HL-60/S4 treated with retinoic acid at 250 ng/mL for 4 days and 3 days (cell line): Measurements from ENCODE around the gene ETNK1.
"Not testable (repeated sequence)": the region's sequence is repeated elsewhere in the genome, so short reads cannot be mapped to it uniquely, and the experiment has no call there.

Experiments used
- in situ Hi-C: fragments of 300-500 bp; cut with MboI; formaldehyde crosslinking; loops from 2 replicates; pipeline ENCODE4 v1.7.0; 2022; ENCODE audit warnings: low sequenced_read_pairs

Gene ETNK1, protein sequence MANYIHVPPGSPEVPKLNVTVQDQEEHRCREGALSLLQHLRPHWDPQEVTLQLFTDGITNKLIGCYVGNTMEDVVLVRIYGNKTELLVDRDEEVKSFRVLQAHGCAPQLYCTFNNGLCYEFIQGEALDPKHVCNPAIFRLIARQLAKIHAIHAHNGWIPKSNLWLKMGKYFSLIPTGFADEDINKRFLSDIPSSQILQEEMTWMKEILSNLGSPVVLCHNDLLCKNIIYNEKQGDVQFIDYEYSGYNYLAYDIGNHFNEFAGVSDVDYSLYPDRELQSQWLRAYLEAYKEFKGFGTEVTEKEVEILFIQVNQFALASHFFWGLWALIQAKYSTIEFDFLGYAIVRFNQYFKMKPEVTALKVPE

GRCh38 chr12:22624870-22625761, at the start of gene ETNK1:
ETNK1 (plus strand) TSS chr12:22625171; CDS start chr12:22625431, 260 bp downstream.
- in situ Hi-C loops: no loop called here

- in situ Hi-C loops: no loop called here
These were observed 48.9 kb upstream of the ETNK1 start for GRCh38 chr12:22576065-22576464.

GRCh38 chr12:22576473-22576872, 48.5 kb upstream of the ETNK1 start:
- in situ Hi-C loops: no loop called here

- in situ Hi-C loops: no loop called here
These were observed 47.3 kb upstream of the ETNK1 start for GRCh38 chr12:22577667-22578066.

DNA sequence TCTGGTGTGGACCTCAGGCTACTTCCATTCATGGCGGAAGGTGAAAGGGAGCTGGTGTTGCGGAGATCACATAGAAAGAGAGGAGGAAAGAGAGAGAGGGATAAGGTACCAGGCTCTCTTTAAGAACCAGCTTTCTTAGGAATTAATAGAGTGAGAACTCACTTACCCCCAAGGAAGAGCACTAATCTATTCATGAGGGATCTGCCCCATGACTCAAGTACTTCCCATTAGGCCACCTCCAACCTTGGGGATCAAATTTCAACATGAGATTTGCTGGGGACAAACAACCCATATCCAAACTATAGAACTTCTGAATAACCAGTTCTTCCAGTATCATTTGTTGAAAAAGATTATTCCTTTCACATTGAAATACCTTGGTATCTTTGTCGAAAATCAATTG, 46.6 kb upstream of the ETNK1 start:
- in situ Hi-C loops: no loop called here

GRCh38 chr12:22588817-22589216, 36.2 kb upstream of the ETNK1 start:
- in situ Hi-C loops: no loop called here

- in situ Hi-C loops: no loop called here
These were observed 31.1 kb upstream of the ETNK1 start for GRCh38 chr12:22593864-22594263.

GRCh38 chr12:22597539-22597938, 27.4 kb upstream of the ETNK1 start:
- in situ Hi-C loops: not testable (repeated sequence)

DNA sequence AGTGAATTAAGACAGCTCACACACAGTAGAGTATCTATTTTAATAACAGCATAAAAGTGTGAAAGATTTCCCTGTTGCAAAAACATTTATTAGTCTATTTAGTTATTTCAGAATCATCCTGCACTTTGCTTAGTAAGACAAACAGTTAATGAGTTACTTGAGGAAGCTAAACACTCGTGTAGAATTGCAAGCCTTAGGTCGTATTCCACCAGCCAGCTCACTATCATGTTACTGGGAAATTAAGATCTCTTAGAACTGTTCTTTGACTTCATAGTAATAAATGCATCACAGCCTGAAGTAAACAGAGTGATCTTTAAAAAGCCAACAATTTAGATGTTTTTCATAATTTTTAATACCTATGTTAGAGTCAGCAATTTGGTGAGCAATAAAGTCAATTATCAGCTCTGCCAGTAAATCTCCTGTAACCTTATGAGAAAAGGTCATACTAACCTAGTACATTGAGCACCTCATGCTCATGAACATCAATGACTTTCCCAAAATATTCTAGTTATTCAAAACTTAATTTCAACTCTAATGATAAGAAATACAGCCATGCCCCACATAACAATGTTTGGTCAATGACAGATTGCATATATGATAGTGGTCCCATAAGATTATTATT, 26.7 kb upstream of the ETNK1 start:
- in situ Hi-C loops: no loop called here

DNA sequence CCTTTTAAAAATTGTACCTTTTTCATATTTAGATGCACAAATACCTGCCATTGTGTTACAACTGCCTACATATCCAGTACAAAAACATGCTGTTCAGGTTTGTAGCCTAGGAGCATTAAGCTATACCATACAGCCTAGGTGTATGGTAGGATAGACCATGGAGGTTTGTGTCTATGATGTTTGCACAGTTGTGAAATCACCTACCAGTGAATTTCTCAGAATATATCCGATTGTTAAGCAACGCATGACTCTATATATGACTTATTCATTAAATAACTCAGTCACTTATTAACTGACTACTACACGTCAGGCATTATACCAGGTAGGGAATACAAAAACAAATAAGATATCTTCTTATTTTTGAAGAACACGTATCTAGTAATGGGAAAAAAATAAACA, 26.2 kb upstream of the ETNK1 start:
- in situ Hi-C loops: no loop called here

GRCh38 chr12:22600181-22600580, 24.8 kb upstream of the ETNK1 start:
- in situ Hi-C loops: no loop called here

DNA sequence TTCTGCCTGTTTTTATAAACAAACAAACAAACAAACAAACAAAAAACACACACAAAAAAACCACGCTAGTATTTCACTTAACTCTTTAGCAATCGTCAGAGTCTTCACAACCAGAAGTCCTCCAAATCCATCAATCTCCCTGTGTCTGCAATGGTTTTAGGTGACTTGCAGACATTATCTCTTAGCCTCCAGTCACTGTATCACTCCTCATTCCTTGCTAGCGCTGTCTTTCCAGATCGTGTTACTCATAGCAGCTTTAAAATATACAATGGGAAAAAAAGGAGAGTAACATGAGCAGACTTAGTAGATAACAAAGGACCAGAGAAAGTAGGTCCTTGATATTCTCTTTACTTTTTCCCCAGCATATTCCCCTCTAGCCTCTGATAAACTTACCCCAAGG, 15.5 kb upstream of the ETNK1 start:
- in situ Hi-C loops: no loop called here

GRCh38 chr12:22610131-22610530, 14.8 kb upstream of the ETNK1 start:
- in situ Hi-C loops: no loop called here

- in situ Hi-C loops: not testable (repeated sequence)
These were observed 12.1 kb upstream of the ETNK1 start for GRCh38 chr12:22612822-22613221.

DNA sequence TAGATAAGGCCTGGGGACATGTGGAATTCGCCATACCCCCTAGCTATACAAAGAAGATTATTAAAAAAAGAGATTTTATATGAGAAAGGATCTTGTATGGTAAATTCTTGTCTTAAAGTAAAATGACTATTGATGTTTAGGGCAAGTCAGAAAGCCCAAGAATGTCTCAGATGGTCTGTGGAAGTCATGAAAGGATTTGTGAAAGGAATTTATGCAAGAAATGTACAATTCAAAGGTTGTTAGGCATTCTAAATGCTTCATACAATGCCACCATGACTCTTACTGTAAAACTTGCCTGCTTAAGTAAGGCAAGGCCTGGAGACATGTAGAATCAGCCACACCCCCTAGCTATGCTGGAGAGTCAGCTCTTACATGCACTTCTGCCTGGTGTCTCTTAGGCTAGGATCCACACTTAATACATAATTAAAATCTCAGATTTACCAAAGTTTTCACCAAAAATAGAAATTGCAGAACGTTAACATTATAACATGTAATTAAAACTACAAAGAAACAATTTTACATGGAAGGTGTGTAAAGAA, 8.9 kb upstream of the ETNK1 start:
- in situ Hi-C loops: no loop called here

DNA sequence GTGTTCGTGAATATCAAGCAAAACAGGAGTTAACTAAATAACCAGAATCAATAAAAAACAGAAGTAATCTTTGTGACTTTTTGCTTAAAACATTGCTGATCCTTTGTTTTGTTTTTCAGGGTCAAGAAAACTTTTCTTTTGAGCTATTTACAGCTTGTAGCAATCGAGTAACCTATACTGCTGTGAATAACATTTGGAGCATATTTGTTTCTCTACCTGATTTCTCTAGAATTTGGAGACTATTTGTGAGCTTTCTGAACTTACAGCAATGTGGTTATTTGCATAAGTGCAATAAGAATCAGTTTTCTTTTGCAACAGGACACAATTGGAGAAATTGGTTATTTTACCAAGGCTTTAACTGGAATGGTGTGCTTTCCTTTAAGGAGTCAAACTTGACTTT, 7.3 kb upstream of the ETNK1 start:
- in situ Hi-C loops: no loop called here

GRCh38 chr12:22624548-22624869, 462 bp upstream of the ETNK1 start:
- in situ Hi-C loops: no loop called here

- in situ Hi-C loops: no loop called here
These were observed 857 bp downstream of the ETNK1 start for GRCh38 chr12:22625762-22626294.

- in situ Hi-C loops: no loop called here
These were observed 1.4 kb downstream of the ETNK1 start for GRCh38 chr12:22626406-22626805.

- in situ Hi-C loops: no loop called here
These were observed 2.4 kb downstream of the ETNK1 start for GRCh38 chr12:22627371-22627770.

GRCh38 chr12:22628228-22628627, 3.3 kb downstream of the ETNK1 start:
- in situ Hi-C loops: no loop called here
